ENCODE measurements around the gene ERP44.

GRCh38 chr9:100021931-100022330 is 76.9 kb downstream of the ERP44 start:
- TF ChIP-seq CTCF (IDR thresholded peaks at IDR 0.05 in 4 of 5, conservative IDR thresholded peaks at IDR 0.05 in 1 of 5) (no peak), POLR2A (IDR thresholded peaks at IDR 0.05) (no peak)
